HG02973 (cell line): ENCODE data around the gene SLC33A1.
"Not testable (repeated sequence)": the region's sequence is repeated elsewhere in the genome, so short reads cannot be mapped to it uniquely, and the experiment has no call there.

Experiments used
- ATAC-seq: cut with Tn5 transposase; IDR thresholded peaks from one replicate; pipeline ENCODE4 v1.9.1; 2021; ENCODE audit warnings: moderate library complexity; ENCODE audit not compliant: unreplicated experiment

The SLC33A1 gene

DNA sequence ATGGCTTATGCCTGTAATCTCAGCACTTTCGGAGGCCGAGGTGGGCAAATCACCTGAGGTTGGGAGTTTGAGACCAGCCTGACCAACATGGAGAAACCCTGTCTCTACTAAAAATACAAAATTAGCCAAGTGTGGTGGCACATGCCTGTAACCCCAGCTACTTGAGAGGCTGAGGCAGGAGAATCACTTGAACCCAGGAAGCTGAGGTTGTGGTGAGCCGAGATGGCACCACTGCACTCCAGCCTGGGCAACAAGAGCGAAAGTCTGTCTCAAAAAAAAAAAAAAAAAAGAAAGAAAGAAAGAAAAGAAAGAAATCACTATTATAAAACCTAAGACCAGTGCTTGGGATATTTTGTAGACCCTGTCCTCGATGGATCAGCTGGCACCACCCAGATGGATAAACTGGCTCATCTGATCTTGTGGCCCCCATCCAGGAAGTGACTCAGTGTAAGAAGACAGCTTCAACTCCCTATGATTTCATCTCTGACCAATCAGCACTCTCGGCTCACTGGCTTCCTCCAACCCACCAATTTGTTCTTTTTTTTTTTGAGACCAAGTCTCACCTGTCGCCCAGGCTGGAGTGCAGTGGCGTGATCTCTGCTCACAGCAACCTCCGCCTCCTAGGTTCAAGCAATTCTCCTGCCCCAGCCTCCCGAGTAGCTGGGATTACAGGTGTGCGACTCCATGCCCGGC is 8.2 kb upstream of the SLC33A1 start:
- not testable (repeated sequence) for ATAC-seq

DNA sequence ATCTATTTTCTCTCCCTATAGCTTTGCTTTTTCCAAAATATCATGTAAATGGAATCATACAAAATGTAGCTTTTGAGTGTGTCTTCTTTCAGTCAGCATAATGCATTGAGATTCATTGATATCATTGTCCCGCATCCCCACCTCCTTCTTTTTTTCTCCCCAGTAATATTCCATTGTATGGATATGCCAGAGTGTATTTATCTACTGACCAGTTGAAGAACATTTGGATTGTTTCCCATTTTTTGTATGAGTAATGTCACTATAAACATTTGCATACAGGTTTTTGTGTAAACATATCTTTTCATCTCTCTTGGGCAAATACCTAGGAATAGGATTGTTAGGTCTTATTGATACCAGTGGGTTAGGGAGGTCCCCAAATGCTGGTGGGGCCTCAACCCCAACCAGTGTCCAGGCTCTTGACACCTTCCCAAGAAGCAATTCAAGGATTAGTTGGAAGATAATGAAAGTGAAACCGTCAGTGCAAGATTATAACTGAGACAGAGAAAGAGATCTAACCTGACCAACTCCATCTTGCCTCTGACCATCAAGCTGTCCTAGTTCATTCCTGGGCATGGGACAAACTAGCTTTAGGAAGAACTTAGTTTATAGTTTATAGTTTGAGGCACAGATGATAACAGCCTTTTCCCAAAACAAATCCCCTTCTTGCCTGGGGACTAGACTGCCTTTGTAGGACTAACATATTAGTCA is 7.4 kb upstream of the SLC33A1 start:
- ATAC-seq = no peak

DNA sequence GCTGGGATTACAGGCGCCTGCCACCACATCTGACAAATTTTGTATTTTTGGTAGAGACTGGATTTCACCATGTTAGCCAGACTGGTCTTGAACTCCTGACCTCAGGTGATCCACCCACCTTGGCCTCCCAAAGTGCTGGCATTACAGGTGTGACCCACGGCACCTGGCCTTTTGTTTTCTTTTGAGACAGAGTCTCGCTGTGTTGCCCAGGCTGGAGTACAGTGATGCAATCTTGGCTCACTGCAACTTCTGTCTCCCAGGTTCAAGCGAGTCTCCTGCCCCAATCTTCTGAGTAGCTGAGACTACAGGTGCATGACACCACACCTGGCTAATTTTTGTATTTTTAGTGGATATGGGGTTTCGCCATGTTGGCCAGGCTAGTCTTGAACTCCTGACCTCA is 6.2 kb upstream of the SLC33A1 start:
- not testable (repeated sequence) for ATAC-seq

DNA sequence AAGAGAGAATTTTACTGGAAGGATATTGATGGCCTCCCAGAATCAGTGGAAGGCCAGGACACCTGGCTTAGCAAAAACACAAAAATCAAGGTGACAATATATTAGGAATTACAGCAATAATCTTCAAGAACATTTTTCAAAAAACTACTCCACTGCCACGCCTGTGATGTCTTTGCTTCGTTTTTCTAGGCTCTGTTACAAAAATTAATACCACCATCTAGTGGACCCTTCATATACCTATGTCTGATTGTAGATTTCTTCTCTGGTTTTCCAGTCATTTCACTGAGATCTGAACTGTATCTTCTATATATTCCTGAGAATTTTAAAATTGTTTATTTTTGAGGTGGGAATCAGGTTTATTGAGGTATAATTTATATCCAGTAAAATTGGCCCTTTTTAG is 5.6 kb upstream of the SLC33A1 start:
- no peak for ATAC-seq

DNA sequence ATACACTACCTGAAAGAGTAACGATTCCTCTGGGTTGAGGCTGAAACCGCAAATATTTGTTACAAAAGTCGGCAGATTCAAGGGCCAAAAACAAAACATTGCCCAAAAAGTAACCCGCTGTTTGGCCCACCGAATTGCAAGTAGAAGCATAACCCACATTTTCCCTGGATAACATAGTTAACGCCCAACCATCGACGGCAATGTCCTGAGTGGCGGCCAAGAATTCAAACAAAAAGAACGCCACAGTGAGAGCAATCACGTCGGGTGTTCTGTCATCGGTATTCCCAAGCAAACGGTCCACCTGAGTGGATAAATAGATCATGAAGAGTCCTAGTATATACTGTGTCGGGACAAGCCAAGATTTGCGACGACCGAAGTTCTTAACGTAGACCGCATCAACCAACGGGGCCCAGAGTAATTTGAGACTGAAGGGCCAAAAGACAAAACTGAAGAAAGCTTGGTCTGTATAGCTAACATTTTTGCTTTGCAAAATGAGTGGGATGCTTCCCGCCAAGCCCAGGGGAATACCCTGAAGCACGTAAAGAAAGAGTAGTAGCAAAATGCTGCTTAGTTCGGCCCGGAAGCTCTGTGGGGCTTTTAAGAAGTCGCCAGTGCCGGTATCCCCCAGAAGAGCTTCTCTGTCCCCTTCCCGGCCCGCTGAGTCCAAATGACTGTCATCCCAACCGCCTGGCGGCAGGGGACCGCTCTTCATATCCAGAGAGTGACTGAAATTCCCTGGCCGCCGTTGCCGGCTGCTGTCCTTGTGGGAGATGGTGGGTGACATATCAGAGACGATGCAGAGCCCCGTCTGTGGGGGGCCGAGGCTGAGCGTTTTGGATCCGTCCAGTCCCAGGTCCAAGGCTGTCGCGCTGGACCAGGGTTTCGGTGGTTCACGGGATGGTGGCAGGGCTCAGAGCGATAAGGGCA is 750 bp downstream of the SLC33A1 start:
- peak; percentile 8 for ATAC-seq

DNA sequence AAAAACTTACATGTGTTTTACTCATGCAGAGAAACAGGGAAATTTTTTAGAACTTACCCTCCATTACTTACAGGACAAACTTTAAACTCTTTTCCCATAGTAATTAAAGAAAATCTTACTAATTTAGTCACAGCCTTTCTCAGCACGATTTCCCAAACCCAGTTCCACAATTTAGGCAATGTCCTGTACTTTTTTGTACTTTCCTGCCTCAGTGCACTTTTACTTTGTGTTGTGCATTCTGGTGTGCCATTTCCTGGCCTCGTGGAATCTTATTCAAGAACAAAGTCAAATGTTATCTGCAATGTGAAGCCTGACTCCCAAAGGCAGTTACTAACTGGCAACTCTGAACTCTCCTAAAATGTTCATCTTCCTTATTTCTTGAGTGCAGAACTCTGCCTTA is 1.9 kb downstream of the SLC33A1 start:
- ATAC-seq = no peak

DNA sequence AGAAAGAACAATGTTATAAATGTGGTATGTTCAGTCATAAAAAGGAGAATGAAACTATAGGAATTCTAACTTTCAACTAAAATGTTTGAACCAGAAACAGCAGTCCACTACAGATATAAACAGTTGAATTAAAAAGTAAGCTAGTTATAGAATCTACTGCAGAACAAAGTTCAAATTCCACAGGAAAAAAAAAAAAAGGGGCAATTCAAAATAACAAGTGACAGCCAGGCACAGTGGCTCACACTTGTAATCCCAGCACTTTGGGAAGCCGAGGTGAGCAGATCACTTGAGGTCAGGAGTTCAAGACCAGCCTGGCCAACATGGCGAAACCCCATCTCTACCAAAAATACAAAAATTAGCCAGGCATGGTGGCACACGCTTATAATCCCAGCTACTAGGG is 4.8 kb downstream of the SLC33A1 start:
- not testable (repeated sequence) for ATAC-seq

DNA sequence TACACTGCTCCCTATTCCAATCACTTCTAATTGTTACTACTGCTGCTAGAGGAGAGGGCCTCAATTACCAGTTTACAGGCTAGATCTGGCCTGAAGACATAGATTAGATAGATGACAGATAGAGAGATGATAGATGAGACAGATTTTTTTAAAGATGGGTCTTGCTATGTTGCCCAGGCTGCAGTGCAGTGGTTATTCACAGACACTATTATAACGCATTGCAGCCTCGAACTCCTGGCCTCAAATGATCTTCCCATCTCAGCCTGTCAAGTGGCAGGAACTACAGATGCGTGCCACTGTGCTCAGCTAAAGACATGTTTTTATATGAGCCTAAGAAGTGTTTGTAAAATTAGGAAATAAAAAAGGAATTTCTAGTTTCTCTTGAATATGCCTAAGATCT is 6.2 kb downstream of the SLC33A1 start:
- no peak for ATAC-seq

DNA sequence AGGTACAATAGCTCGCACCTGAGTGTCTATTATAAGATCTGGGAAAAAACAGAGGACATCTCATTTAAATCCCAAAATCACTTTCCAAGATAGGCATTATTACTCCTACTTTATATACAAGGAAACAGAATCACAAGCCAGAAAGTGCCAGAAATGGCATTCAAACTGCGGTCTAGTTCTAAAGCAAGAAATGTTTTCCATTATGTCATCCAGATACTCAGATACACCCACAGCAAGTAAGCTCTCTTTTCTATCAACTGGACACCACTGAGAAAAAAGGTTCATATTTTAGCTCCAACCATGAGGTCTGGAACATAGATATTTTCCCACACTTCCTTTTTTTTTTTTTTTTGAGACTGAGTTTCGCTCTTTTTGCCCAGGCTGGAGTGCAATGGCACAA is 8.1 kb downstream of the SLC33A1 start:
- no peak for ATAC-seq

DNA sequence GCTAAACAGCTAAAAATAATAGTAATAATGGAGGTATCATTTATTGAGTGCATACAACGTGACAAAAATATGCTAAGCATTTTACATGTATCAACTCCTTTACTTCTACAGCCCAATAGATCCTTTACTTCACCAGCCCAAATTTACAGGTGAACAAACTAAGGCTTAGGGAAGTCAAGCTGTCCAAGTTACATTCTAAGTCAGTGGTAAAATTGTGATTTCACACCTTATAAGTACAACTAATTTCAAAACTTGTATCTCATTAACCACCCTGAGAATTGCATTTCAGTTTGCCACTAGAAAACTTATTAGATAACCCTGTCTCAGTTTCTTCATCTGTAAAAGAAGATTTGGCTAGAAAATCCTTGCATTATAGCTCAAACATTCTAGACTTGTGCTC is 10.7 kb downstream of the SLC33A1 start:
- ATAC-seq = no peak

DNA sequence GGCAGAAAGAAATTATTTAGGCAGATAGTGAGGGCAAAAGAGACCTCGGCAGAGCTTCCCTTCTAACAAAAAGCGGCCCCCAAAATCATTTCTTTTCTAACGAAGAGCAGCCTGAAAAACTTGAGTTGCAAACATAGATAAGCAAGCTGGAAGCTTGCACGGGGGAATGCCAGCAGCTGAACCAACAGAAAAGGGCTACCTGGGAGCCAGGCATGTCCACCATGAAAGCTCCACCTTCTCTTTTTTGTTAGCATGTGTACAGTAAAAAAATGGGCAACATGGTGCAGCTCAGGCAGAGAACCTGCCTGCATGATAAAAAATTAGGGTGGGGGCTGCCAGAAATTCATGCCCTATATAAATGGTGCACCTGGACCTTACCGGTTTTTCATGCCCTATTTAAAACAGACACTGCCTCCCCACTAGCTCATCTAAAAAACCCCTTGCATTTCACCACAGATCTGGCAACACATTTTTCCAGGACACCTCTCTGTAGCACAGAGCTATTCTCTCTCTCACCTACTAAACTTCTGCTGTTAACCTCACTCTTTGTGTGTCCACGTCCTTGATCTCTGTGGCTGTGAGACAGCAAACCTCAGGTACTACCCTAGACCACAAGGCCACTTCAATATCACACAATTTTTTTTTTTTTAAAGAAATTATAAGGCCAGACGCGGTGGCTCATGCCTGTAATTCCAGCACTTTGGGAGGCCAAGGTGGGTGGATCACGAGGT is 18.7 kb downstream of the SLC33A1 start:
- no peak for ATAC-seq

DNA sequence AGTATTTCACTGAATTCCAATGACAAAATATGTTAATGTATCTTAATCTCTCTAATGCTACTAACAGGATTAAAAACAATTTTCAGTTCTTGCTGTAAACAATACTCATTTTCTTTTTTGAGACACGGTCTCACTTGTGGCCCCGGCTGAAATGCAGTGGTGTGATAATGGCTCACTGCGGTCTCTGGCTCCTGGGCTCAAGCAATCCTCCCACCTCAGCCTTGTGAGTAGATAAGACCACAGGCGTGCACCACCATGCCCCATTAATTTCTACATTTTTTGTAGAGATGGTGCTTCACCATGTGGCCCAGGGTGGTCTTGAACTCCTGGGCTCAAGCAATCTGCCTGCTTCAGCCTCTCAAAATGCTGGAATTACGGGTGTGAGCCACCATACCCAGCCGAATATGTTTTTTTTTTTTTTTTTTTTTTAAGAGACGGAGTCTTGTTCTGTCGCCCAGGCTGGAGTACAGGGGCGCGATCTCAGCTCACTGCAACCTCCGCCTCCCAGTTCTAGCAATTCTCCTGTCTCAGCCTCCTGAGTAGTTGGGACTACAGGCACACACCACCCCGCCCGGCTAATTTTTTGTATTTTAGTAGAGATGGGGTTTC is 25.6 kb downstream of the SLC33A1 start:
- ATAC-seq = not testable (repeated sequence)

DNA sequence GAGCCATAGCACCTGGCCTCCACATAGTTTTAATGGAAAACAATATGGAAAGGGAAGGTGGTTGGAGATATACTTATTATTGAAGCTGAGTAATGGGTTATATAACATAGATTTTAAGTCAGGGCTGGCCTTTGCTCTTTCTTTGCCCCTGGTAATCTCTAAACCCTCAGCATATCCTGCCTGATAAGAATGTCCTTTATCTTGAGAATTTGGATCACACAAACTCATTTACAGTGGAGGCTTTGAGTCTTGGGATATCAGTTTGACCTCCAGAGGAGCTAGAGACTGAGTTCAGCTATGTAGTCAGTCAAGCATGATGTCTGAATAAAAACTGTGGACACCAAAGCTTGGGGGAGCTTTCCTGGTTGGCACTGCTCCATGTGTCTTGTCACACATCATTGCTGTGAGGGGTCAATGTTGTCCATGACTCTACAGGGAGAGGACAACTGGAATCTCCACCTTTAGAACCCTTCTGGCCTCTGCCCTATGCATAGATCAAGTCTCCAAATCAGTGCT is 39.1 kb downstream of the SLC33A1 start:
- no peak for ATAC-seq

DNA sequence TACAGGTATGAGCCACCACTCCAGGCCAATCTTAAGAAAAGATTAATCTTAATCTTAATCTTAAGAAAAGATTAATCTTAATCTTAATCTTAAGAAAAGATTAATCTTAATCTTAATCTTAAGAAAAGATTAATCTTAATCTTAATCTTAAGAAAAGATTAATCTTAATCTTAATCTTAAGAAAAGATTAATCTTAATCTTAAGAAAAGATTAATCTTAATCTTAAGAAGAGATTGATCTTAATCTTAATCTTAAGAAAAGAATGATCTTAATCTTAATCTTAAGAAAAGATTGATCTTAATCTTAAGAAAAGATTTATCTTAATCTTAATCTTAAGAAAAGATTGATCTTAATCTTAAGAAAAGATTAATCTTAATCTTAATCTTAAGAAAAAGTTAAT is 41.0 kb downstream of the SLC33A1 start:
- not testable (repeated sequence) for ATAC-seq

DNA sequence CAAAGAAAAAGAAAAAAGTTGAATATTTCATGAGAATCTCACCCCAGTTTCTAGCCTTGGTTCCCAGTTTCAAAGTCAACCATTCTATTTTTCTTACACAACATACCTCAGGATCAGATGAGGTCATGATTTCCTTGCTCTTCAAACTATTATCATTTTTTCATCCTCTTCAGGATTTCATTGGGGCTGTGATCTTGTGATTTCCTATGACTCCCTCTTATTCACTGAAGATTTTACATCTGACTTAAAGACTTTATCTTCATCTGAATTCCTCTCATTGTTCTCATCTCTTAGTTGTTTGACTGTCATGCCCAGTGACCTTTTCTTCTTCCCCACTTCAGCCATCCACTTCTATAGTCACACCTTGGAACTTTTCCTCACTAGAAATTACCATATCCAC is 45.0 kb downstream of the SLC33A1 start:
- no peak for ATAC-seq

DNA sequence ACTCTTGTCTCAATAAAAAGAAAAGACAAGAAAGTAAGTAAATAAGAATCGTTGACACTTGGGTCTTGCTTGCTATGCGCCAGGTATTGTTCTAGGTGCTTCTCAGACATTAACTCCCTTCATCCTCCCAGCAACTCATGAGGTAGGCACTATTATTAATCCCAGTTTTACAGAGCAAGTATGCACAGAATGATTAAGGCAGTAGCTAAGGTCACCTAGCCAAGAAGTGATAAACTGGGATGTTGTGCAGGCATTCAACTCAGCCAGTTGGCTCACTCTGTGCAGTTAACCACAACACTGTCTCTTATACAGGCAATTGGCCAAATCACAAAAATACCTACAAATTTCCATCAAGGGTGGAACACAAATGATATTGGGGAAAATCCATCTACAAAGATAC is 46.4 kb downstream of the SLC33A1 start:
- no peak for ATAC-seq

DNA sequence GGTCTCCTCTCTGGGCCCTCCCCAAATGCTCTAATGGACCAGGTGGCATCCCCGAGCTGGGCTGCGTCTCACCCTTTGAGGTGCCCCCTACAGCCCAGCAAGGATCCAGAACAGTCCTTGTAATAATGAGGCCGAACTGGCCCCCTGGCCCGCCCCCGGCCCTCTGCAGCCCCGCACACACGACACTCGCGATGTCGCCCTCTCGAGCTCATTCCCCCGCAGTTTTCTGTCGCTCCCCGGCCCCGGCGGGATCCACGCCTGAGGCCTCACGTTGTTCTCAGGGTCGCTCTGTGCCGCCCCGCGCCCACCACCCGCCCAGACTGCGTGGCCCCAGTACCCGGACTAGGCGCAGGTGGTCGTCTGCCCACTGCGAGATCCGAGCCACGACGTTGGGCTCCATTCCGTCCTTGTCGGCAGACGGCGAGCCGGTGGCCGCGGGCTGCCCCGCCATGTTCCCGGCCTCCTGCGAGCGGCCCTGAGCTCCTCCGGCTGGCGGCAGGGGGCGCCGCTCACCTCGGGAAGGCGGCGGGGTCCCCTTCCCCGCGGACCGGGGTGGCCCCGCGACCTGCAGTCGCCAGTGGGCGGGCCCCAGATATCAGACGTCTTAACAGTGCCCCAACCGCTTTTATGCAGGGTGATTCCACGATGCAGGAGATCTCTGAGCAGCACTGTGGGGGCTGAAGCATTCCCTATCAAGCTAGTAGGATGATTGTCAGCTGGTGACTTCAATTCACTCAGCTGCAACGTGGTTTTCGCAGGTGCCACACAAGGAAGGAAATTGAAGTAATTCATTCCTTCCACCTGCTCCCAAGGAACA is 48.2 kb downstream of the SLC33A1 start, which contains the start of gene C3orf33:
Gene C3orf33 (minus strand): TSS at position 477 of the 817 bp plus-strand sequence. CDS start 26 bp downstream, at position 451.
- peak; percentile 94 for ATAC-seq

DNA sequence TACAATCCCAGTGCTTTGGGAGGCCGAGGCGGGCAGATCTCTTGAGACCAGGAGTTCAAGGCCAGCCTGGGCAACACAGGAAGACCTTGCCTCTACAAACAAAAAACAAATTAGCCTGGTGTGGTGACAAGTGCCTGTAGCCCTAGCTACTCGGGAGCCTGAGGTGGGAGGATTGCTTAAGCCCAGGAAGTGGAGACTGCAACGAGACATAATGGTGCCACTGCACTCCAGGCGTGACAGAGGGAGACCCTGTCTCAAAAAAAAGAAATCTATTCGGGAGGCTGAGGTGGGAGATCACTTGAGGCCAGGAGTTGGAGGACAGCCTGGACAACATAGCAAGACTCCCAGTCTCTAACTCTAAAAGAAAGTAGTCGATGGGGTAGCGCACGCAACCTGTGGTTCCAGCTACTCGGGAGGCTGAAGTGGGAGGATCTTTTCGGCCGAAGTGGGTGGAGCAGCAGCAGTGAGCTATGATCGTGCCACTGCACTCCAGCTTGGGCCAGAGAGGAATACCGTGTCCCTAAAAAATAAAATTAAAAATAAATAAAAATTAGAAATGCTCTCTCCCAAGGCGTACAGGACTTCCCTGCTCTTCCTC is 48.9 kb downstream of the SLC33A1 start:
- ATAC-seq = peak; percentile 51

DNA sequence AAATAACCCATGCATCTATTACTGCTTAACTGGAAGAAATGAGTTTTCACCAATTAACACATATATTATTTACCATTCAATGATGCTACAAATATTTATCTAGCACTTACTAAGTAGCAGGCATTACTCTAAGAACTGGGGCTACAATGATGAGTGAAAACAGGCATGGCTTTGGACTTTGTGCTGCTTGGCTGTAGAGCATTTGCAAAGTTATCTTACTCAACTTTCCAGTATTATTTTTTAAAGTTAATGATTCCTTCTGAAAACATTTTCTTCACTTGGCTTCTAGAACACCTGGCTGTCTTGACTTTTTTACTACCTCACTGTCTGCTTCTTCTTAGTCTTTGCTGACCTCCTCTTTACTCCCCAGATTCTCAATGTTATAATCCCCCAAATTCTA is 49.9 kb downstream of the SLC33A1 start:
- ATAC-seq = no peak
